ENCODE data around the gene RPUSD1. TPM values are rescaled to one million over a fixed set of nuclear protein-coding genes. Genes with fewer than 3 reads are reported as not detected.
"Not testable (repeated sequence)": the region's sequence is repeated elsewhere in the genome, so short reads cannot be mapped to it uniquely, and the experiment has no call there.

Gene RPUSD1
- polyA plus RNA-seq, 1 donor from 2014 or later, result 39.5 TPM

GRCh38 chr16:762595-763268, 25.4 kb downstream of the RPUSD1 start:
- H3K27ac Mint-ChIP-seq, result peak overlapping the region in 1 of 3 donors; percentile 76
- H3K27me3 Mint-ChIP-seq, result peaks cover 3% of the 10 kb centered on the region
- no peaks in the 10 kb centered on the region for H3K4me1 Mint-ChIP-seq
- no peak overlapping the region for H3K4me3 Mint-ChIP-seq
- H3K9me3 Mint-ChIP-seq, result no peaks in the 10 kb centered on the region
- no peaks in the 10 kb centered on the region for H3K36me3 Mint-ChIP-seq

- Mint-ChIP-seq H3K4me3 (peak overlapping the region in 1 of 4 donors; percentile 52), H3K9me3 (no peaks in the 10 kb centered on the region), H3K27me3 (peaks cover 6% of the 10 kb centered on the region)
Observed at GRCh38 chr16:761625-762513, 26.3 kb downstream of the RPUSD1 start.

DNA sequence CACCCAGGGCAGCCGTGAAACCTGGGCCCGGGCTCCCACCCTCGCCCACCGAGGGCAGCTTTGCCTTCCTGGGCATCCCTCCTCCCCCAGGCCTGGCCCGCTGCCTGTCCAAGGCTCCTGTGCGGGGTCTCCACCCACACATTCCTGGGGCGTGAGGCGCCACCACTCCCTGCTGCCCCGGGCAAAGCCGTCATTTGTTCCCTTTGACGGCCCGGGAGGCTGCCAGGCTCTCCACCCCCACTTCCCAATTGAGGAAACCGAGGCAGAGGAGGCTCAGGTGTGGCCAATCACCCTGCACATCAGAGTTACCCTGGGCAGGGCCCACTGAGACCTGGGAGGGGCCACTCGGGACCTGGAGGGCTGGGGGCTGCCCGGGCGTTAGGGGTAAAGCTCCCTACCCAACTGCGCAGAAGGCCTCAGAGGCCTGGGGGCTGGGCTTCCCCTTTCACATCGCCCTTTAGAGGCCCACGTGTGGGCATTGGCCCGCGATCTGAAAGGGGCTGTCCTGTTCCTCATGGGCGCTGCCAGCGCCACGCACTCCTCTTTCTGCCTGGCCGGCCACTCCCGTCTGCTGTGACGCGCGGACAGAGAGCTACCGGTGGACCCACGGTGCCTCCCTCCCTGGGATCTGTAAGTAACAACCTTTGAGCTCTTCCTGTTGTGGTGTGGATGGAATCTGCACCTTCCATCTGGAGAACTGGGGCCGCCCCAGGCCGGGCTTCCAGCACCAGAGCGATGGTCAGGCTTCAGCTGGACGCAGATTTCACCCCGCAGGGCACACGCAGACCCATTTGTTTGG, 27.4 kb downstream of the RPUSD1 start, which contains the start of gene MSLN:
Gene MSLN, plus strand, starts transcription at position 190 of the 799 bp plus-strand sequence. CDS start 1,947 bp downstream, outside the sequence.
- Mint-ChIP-seq H3K4me1 (peaks cover 0 to 2% (median 0%) of the 10 kb centered on the region in 3 donors), H3K36me3 (peaks cover 2% of the 10 kb centered on the region), H3K27ac (no peak within 1 kb of the TSS), H3K27me3 (peaks cover 6% of the 10 kb centered on the region), H3K9me3 (peaks cover 0 to 4% (median 3%) of the 10 kb centered on the region in 3 donors), H3K4me3 (no peak within 1 kb of the TSS)

More at GRCh38 chr16:761625-762513, 26.3 kb downstream of the RPUSD1 start:
- peaks cover 2% of the 10 kb centered on the region for H3K36me3 Mint-ChIP-seq
- no peak overlapping the region for H3K27ac Mint-ChIP-seq
- H3K4me1 Mint-ChIP-seq, result peaks cover 0 to 2% (median 0%) of the 10 kb centered on the region in 3 donors

GRCh38 chr16:760065-760464, 28.1 kb downstream of the RPUSD1 start:
- H3K4me1 Mint-ChIP-seq, result peaks cover 0 to 2% (median 0%) of the 10 kb centered on the region in 3 donors
- peaks cover 2% of the 10 kb centered on the region for H3K36me3 Mint-ChIP-seq

DNA sequence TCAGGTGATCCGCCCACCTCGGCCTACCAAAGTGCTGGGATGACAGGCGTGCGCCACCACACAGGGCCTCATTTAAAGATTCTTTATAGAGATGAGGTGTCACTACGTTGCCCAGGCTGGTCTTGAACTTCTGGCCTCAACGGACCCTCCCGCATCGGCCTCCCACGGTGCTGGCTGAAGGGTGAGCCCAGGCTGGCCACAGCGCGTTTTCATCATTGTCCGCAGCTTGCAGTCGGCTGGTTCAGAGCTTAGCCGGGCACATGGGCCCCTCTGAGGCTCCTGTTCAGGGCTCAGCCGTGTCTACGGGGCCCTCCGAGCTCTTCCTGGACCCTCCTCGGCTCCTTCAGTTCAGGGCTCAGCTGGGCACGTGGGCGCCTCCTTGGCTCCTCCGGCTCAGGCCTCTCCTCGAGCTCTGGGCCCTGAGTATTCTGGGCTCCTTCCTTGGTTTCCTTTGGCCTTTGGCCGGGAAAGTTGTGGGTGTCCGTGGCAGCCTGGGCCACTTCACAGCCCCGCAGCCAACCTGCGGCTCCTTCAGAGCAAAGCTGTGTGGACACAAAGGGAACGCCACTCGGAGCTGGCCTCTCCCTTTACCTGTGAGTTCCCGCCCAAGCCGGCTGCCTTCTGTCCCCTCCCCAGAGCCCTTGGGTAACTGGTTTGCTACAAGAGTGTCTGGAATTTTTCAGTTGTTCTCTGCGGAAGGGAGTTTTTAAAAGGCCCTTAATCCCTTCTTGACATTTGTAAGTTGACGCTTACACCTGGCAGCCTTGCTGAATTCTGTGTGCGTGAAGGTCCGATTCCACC, 28.9 kb downstream of the RPUSD1 start:
- Mint-ChIP-seq H3K9me3 (peaks cover 0 to 4% (median 3%) of the 10 kb centered on the region in 3 donors), H3K36me3 (peaks cover 2% of the 10 kb centered on the region), H3K4me3 (no peak overlapping the region), H3K27ac (no peak overlapping the region), H3K27me3 (peaks cover 9% of the 10 kb centered on the region), H3K4me1 (peaks cover 0 to 5% (median 0%) of the 10 kb centered on the region in 3 donors)

More at GRCh38 chr16:760065-760464, 28.1 kb downstream of the RPUSD1 start:
- Mint-ChIP-seq H3K4me3 (no peak overlapping the region), H3K9me3 (peaks cover 0 to 4% (median 3%) of the 10 kb centered on the region in 3 donors), H3K27me3 (peaks cover 6% of the 10 kb centered on the region), H3K27ac (no peak overlapping the region)

GRCh38 chr16:756428-756827, 31.8 kb downstream of the RPUSD1 start:
- Mint-ChIP-seq H3K4me1 (peaks cover 0 to 5% (median 0%) of the 10 kb centered on the region in 3 donors), H3K27ac (peak overlapping the region in 1 of 3 donors; percentile 47), H3K36me3 (peaks cover 2% of the 10 kb centered on the region), H3K9me3 (peaks cover 0 to 4% (median 3%) of the 10 kb centered on the region in 3 donors), H3K27me3 (peaks cover 8% of the 10 kb centered on the region), H3K4me3 (no peak overlapping the region)

GRCh38 chr16:754656-755055, 33.5 kb downstream of the RPUSD1 start:
- peaks cover 8% of the 10 kb centered on the region for H3K27me3 Mint-ChIP-seq

GRCh38 chr16:754121-754607, 34.0 kb downstream of the RPUSD1 start:
- not testable (repeated sequence) for H3K4me3 Mint-ChIP-seq, H3K9me3 Mint-ChIP-seq, H3K27me3 Mint-ChIP-seq, H3K27ac Mint-ChIP-seq, H3K36me3 Mint-ChIP-seq, H3K4me1 Mint-ChIP-seq

More at GRCh38 chr16:754656-755055, 33.5 kb downstream of the RPUSD1 start:
- H3K4me3 Mint-ChIP-seq, result no peak overlapping the region
- peaks cover 2% of the 10 kb centered on the region for H3K36me3 Mint-ChIP-seq
- no peak overlapping the region for H3K27ac Mint-ChIP-seq
- peaks cover 0 to 4% (median 3%) of the 10 kb centered on the region in 3 donors for H3K9me3 Mint-ChIP-seq
- H3K4me1 Mint-ChIP-seq, result peaks cover 0 to 5% (median 0%) of the 10 kb centered on the region in 3 donors

DNA sequence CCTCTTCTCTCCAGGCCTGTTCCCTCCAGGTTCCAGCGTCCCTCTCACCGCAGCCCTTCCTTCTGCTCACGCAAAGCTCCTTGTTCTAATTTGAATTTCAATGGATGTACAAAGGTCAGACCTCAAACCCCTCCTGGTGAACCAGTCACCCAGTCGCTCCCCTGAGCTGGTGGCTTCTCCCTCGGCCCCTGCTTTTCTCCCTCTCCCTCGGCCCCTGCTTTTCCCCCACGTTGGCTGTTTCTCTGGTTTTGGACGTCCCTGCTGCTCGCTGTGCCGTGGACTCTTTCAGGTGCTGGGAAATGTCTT, 36.2 kb downstream of the RPUSD1 start:
- Mint-ChIP-seq H3K4me1 (peaks cover 0 to 3% (median 1%) of the 10 kb centered on the region in 3 donors), H3K27me3 (peaks cover 4% of the 10 kb centered on the region), H3K27ac (no peak overlapping the region), H3K4me3 (no peak overlapping the region), H3K9me3 (peaks cover 0 to 4% (median 3%) of the 10 kb centered on the region in 3 donors), H3K36me3 (no peaks in the 10 kb centered on the region)

GRCh38 chr16:751152-752006, 36.8 kb downstream of the RPUSD1 start:
- H3K9me3 Mint-ChIP-seq, result peaks cover 0 to 1% (median under 1%) of the 10 kb centered on the region in 3 donors
- H3K27ac Mint-ChIP-seq, result no peak overlapping the region
- no peaks in the 10 kb centered on the region for H3K36me3 Mint-ChIP-seq
- H3K27me3 Mint-ChIP-seq, result peaks cover 4% of the 10 kb centered on the region
- H3K4me1 Mint-ChIP-seq, result peaks cover 0 to 3% (median 1%) of the 10 kb centered on the region in 3 donors
- no peak overlapping the region for H3K4me3 Mint-ChIP-seq

DNA sequence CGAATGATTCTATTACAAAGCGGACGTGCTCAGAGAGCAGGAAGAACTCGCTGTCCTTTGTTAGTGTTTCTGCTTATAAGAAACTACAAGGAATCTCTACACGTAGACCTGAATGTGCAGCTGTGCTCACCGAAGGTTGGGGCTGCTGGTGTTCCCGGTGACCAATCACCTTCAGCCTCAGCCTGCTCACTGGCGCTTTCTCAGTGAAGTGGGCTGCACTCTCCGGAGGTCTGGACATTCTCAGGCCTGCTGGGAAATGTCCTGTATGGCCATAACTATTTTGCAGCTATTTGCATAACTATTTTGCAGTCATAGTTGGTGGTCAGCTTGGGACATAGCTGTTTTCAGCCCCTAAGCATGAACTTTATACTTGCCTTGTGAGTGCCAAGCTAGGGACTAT, 37.7 kb downstream of the RPUSD1 start:
- Mint-ChIP-seq H3K4me3 (no peak overlapping the region), H3K27ac (no peak overlapping the region), H3K36me3 (no peaks in the 10 kb centered on the region), H3K27me3 (peaks cover 4% of the 10 kb centered on the region), H3K9me3 (no peaks in the 10 kb centered on the region), H3K4me1 (peaks cover 0 to 3% (median 1%) of the 10 kb centered on the region in 3 donors)

DNA sequence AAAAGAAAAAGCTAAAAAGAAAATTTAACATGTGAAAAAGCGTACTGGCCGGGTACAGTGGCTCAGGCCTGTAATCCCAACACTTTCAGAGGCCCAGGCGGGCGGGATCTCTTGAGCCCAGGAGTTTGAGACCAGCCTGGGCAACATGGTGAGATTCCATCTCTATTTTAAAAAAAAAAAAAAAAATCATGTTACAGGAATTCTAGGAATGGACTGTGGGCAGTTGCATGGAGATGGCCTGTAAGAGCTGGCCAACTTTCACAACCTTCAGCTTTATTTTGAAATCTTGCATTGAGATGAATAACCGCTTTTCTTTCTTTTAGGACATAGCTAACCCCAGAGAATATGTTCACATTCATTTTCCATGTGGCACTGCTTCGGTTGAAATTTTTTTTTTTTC, 39.2 kb downstream of the RPUSD1 start:
- no peaks in the 10 kb centered on the region for H3K9me3 Mint-ChIP-seq
- H3K4me1 Mint-ChIP-seq, result peaks cover 0 to 1% (median 0%) of the 10 kb centered on the region in 3 donors
- H3K4me3 Mint-ChIP-seq, result no peak overlapping the region
- no peaks in the 10 kb centered on the region for H3K36me3 Mint-ChIP-seq
- no peak overlapping the region for H3K27ac Mint-ChIP-seq
- H3K27me3 Mint-ChIP-seq, result peaks cover 1% of the 10 kb centered on the region

All from IgD-negative memory B cell (primary cell).